Gastrocnemius medialis (tissue), 4 donors: ENCODE results near the gene MRLN. TPM values are rescaled to one million over a fixed set of nuclear protein-coding genes. Genes with fewer than 3 reads are reported as not detected.

Experiments
- ATAC-seq, 2 donors: fragments of 150-250 bp; one replicate each; pipeline ENCODE4 v1.9.1; 2016
- DNase-seq, 2 donors: peaks; one replicate each; pipeline ENCODE4 v3.0.0-alpha.2; 2019
- H3K27ac ChIP-seq, 4 donors: fragments of 200-600 bp; sonication (generic); 1 replicate in 1 of 4; 2 replicates in 3 of 4; pipeline ENCODE4 v1.5.1; 2016 to 2018; ENCODE audit warnings: mild to moderate bottlenecking in 2 of 4, moderate library complexity in 1 of 4
- H3K27me3 ChIP-seq, 3 donors: fragments of 200-600 bp; sonication (generic) in 2 of 3; 1 replicate in 1 of 3; 2 replicates in 2 of 3; pipeline versions ENCODE4 v1.5.1 to v1.6.0; 2016 to 2019; ENCODE audit warnings: mild to moderate bottlenecking in 1 of 3, moderate library complexity in 1 of 3
- H3K36me3 ChIP-seq, 2 donors: fragments of 200-600 bp; sonication (generic) in 1 of 2; one replicate each; pipeline ENCODE4 v1.5.1; 2017 to 2018
- H3K4me1 ChIP-seq, 2 donors: fragments of 200-600 bp; sonication (generic) in 1 of 2; one replicate each; pipeline ENCODE4 v1.5.1; 2016 to 2017; ENCODE audit warnings: mild to moderate bottlenecking in 2 of 2
- H3K4me3 ChIP-seq, 4 donors: fragments of 200-600 bp; sonication (generic) in 3 of 4; 1 replicate in 1 of 4; 2 replicates in 3 of 4; pipeline ENCODE4 v1.5.1; 2016 to 2019; ENCODE audit warnings: mild to moderate bottlenecking in 2 of 4
- H3K9me3 ChIP-seq, 3 donors: fragments of 200-600 bp; sonication (generic) in 2 of 3; 1 replicate in 1 of 3; 2 replicates in 2 of 3; pipeline ENCODE4 v1.5.1; 2016 to 2019
- CTCF ChIP-seq, 5 experiments: fragments of 450-650 bp in 3 of 5; fragments of 200-600 bp in 2 of 5; sonication (generic) in 2 of 5; IDR thresholded peaks in 4 of 5; conservative IDR thresholded peaks in 1 of 5; 1 replicate in 4 of 5; 2 replicates in 1 of 5; pipeline ENCODE4 v1.5.1; 2016 to 2019; ENCODE audit warnings: antibody characterized with exemption in 5 of 5, mild to moderate bottlenecking in 3 of 5, moderate library complexity in 3 of 5
- POLR2A ChIP-seq, 2 donors: fragments of 450-650 bp; IDR thresholded peaks; one replicate each; pipeline ENCODE4 v1.6.1; 2017; ENCODE audit warnings: antibody characterized with exemption in 2 of 2, mild to moderate bottlenecking in 2 of 2, moderate library complexity in 2 of 2
- in situ Hi-C, 4 donors: fragments of 200-750 bp; cut with MboI; loops; one replicate each; pipeline versions ENCODE4 v1.15.0 to v1.8.0; 2017; ENCODE audit warnings: low sequenced_read_pairs in 4 of 4
- intact Hi-C: fragments of 100-400 bp; cut with DNase I; formaldehyde crosslinking; loops from one replicate; pipeline ENCODE4 v1.15.1; 2023; ENCODE audit warnings: low total_unique reads
- total RNA-seq, 4 donors: library from RNA; depleted of rRNA; stranded (reverse); fragments of >200 nt; gene quantifications; one replicate each; pipeline versions ENCODE4 v1.1.0 to v1.2.3, GENCODE V29; 2016

The MRLN gene
- total RNA-seq, 4 donors from 2014 or later: 67.7 to 352 (median 188) TPM

DNA sequence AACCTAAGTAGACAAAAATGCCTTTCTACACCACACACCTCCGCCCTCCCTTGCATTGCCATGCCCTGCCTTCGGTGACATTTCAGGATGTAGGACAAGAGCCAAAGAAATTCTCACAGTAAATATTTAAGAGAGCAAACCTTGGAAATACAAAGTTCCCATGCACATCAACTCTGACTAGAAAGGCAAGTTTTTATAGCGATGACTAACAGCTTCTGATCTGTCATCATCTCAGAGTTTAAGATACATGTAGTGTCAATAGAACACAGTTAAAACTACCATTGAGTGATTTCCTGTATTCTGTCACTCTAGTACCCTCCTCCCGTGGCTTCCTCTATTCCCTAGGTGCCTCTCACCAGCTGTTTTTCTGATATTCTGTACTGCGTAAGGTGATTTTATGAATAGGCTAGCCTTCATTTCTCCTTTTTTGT is 64.3 kb downstream of the MRLN start:
- no peak for TF ChIP-seq POLR2A (IDR thresholded peaks at IDR 0.05)
- no peak for TF ChIP-seq CTCF (IDR thresholded peaks at IDR 0.05 in 4 of 5, conservative IDR thresholded peaks at IDR 0.05 in 1 of 5)
- no peak overlapping the region for H3K4me3 ChIP-seq
- ATAC-seq (no peak), DNase-seq (no peak)
- in situ Hi-C loops: no loop called here
- no peaks in the 10 kb centered on the region for H3K9me3 ChIP-seq
- H3K36me3 ChIP-seq: no peaks in the 10 kb centered on the region
- intact Hi-C loops: no loop called here
- no peak overlapping the region for H3K27ac ChIP-seq
- no peaks in the 10 kb centered on the region for H3K27me3 ChIP-seq
- H3K4me1 ChIP-seq: no peaks in the 10 kb centered on the region

DNA sequence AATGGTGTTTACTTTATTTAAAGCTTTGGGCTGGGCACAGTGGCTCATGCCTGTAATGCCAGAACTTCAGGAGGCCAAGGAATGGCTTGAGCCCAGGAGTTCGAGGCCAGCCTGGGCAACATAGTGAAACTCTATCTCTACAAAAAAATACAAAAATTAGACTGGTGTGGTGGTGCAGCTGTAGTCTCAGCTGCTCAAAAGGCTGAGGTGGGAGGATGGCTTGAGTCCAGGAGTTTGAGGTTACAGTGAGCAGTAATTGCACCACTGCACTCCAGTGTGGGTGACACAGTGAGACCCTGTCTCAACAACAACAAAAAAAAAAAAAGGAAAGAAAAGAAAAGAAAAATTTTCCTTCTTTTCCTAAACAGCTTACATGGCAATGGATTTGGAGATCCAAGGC is 65.6 kb downstream of the MRLN start:
- Histone ChIP-seq H3K27ac (no peak overlapping the region), H3K9me3 (no peaks in the 10 kb centered on the region), H3K4me1 (no peaks in the 10 kb centered on the region), H3K36me3 (peaks cover 0 to 6% of the 10 kb centered on the region in 2 donors), H3K27me3 (no peaks in the 10 kb centered on the region), H3K4me3 (no peak overlapping the region)
- in situ Hi-C loops (no loop called here), intact Hi-C loops (no loop called here)
- no peak for DNase-seq
- ATAC-seq: no peak
- TF ChIP-seq POLR2A (IDR thresholded peaks at IDR 0.05): no peak
- TF ChIP-seq CTCF (IDR thresholded peaks at IDR 0.05 in 4 of 5, conservative IDR thresholded peaks at IDR 0.05 in 1 of 5): no peak

Other genes starting within 250 kb of the MRLN start
- gene SLC16A9, start 43.6 kb downstream of the MRLN start, total RNA-seq: 1 to 10 TPM in 3 of 4 donors, under 1 TPM in 1; 0.73 to 7.4 (median 3.3) TPM
- gene CCDC6, start 153.1 kb upstream of the MRLN start, total RNA-seq: 10 to 100 TPM; 26.6 to 43.3 (median 29.5) TPM